ENCODE results near the gene C6orf118.

GRCh38 chr6:165292657-165293056 lies 16.7 kb downstream of the C6orf118 start:
- no peak for TF ChIP-seq ZNF512 (tag; IDR thresholded peaks at IDR 0.05)
- TF ChIP-seq DEAF1 (CRISPR knock-in tag; IDR thresholded peaks at IDR 0.05) = no peak
- no peak for TF ChIP-seq MYC (IDR thresholded peaks at IDR 0.05; ENCODE audit: low read depth, low read length)
- TF ChIP-seq MYC (CRISPR knock-in tag; IDR thresholded peaks at IDR 0.05; ENCODE audit: borderline replicate concordance, low read depth) = no peak
- no peak for TF ChIP-seq ZNF140 (CRISPR knock-in tag; IDR thresholded peaks at IDR 0.05)
- TF ChIP-seq POLR2A (conservative IDR thresholded peaks at IDR 0.05) = no peak
- TF ChIP-seq PRMT5 (CRISPR knock-in tag; IDR thresholded peaks at IDR 0.05) = no peak
- TF ChIP-seq BDP1 (IDR thresholded peaks at IDR 0.05; ENCODE audit: insufficient read depth, insufficient read length) = no peak
- TF ChIP-seq CTCF (IDR thresholded peaks at IDR 0.05 in 2 of 3, conservative IDR thresholded peaks at IDR 0.05 in 1 of 3; ENCODE audit: insufficient read depth in 2 of 3, low read depth in 1 of 3, low read length in 3 of 3) = no peak
- TF ChIP-seq SIN3A (IDR thresholded peaks at IDR 0.05; ENCODE audit: borderline replicate concordance in 2 of 2, control insufficient read depth in 1 of 2, low read depth in 2 of 2, low read length in 2 of 2) = no peak
- TF ChIP-seq ZBTB1 (CRISPR knock-in tag; IDR thresholded peaks at IDR 0.05; ENCODE audit: borderline replicate concordance, low read depth) = no peak
- no peak for TF ChIP-seq ZNF133 (CRISPR knock-in tag; IDR thresholded peaks at IDR 0.05)
- TF ChIP-seq ZBTB26 (CRISPR knock-in tag; IDR thresholded peaks at IDR 0.05) = no peak

All from K562 (cell line).